Activated naive CD8-positive, alpha-beta T cell treated with anti-CD3 and anti-CD28 coated beads, Interleukin-2, amount 10 ng/mL, durations not matched to agents 7 days and 5 days (primary cell): ENCODE results near the gene SMCO3. TPM values are rescaled to one million over a fixed set of nuclear protein-coding genes. Genes with fewer than 3 reads are reported as not detected.
A peak's percentile ranks its signal among the peaks of the same experiment; 100 is the strongest.

ENCODE experiments used
- ATAC-seq: fragments of 150-1000 bp; cut with Tn5 transposase; one replicate; pipeline ENCODE4 v1.10.0; 2021; ENCODE audit warnings: low read depth, moderate library complexity
- POLR2A ChIA-PET: fragments of 350-600 bp; sonication (Branson Sonifier 250); formaldehyde crosslinking; loops from one replicate; lab custom pipeline; 2021; ENCODE audit warnings: antibody characterized with exemption; lab: Charles Lee
- DNase-seq: peaks from one replicate; pipeline ENCODE4 v3.0.0; 2021
- H3K27ac Mint-ChIP-seq: one replicate; pipeline ENCODE4 v1.8.0; 2022; ENCODE audit warnings: mild to moderate bottlenecking, mixed read lengths
- H3K27me3 Mint-ChIP-seq: one replicate; pipeline ENCODE4 v1.8.0; 2022; ENCODE audit warnings: mild to moderate bottlenecking, moderate library complexity, mixed read lengths
- H3K36me3 Mint-ChIP-seq: one replicate; pipeline ENCODE4 v1.8.0; 2021; ENCODE audit warnings: mild to moderate bottlenecking, mixed read lengths
- H3K4me1 Mint-ChIP-seq: one replicate; pipeline ENCODE4 v1.8.0; 2021; ENCODE audit warnings: mixed read lengths
- H3K4me3 Mint-ChIP-seq: one replicate; pipeline ENCODE4 v1.8.0; 2022; ENCODE audit warnings: mild to moderate bottlenecking, moderate library complexity, mixed read lengths
- H3K9me3 Mint-ChIP-seq: one replicate; pipeline ENCODE4 v1.8.0; 2021; ENCODE audit warnings: mixed read lengths
- total RNA-seq, 2 experiments: library from RNA; stranded (reverse); gene quantifications; one replicate each; pipeline ENCODE4 v1.2.3, GENCODE V29; 2021

Gene SMCO3
- total RNA-seq, 2 experiments from 2014 or later = not detected

- peaks cover 7% of the 10 kb centered on the region for H3K4me1 Mint-ChIP-seq
- DNase-seq (no peak), ATAC-seq (no peak)
- POLR2A ChIA-PET = interaction anchor here (1.6 kb wide), 1 partner anchor 40 kb away, joined by 4 read pairs; a partner anchor contains a TSS
- H3K36me3 Mint-ChIP-seq = no peaks in the 10 kb centered on the region
- no peaks in the 10 kb centered on the region for H3K27me3 Mint-ChIP-seq
- H3K4me3 Mint-ChIP-seq = no peak overlapping the region
- H3K9me3 Mint-ChIP-seq = no peaks in the 10 kb centered on the region
- no peak overlapping the region for H3K27ac Mint-ChIP-seq
Measured at GRCh38 chr12:14810953-14811483, 3.0 kb downstream of the SMCO3 start.

- no peaks in the 10 kb centered on the region for H3K9me3 Mint-ChIP-seq
- DNase-seq (no peak), ATAC-seq (no peak)
- no peak overlapping the region for H3K4me3 Mint-ChIP-seq
- no peaks in the 10 kb centered on the region for H3K27me3 Mint-ChIP-seq
- peaks cover 11% of the 10 kb centered on the region for H3K4me1 Mint-ChIP-seq
- H3K27ac Mint-ChIP-seq = no peak overlapping the region
- H3K36me3 Mint-ChIP-seq = no peaks in the 10 kb centered on the region
- POLR2A ChIA-PET = interaction anchor here (1.6 kb wide), 1 partner anchor 39 kb away, joined by 4 read pairs; a partner anchor contains a TSS
Measured at GRCh38 chr12:14810167-14810952, 3.6 kb downstream of the SMCO3 start.

DNA sequence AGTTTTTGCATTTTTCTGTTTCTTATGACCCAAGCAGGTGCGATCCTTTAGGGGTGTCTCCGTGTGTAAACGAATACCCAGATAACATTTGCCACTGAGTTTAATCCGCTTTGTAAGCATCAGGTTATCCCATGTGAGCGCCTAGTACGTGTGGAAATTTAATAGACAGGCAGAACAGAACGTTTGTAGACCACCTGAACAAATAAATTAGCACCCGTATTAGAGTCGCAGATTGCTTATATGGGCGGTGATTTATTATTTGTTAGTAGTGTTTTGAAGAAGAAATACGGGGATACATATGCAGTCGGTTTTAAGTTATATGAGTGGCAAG, 10.2 kb downstream of the SMCO3 start:
- Mint-ChIP-seq H3K27ac (no peak overlapping the region), H3K4me1 (peaks cover 29% of the 10 kb centered on the region), H3K9me3 (no peaks in the 10 kb centered on the region), H3K36me3 (peaks cover 8% of the 10 kb centered on the region), H3K27me3 (no peaks in the 10 kb centered on the region), H3K4me3 (no peak overlapping the region)
- no peak for DNase-seq
- POLR2A ChIA-PET = interaction anchor here (0.7 to 4.2 kb wide), 9 partner anchors 11 to 190 kb away, joined by 3 to 75 read pairs (median 5); a partner anchor contains a TSS
- peak; percentile 10 for ATAC-seq

DNA sequence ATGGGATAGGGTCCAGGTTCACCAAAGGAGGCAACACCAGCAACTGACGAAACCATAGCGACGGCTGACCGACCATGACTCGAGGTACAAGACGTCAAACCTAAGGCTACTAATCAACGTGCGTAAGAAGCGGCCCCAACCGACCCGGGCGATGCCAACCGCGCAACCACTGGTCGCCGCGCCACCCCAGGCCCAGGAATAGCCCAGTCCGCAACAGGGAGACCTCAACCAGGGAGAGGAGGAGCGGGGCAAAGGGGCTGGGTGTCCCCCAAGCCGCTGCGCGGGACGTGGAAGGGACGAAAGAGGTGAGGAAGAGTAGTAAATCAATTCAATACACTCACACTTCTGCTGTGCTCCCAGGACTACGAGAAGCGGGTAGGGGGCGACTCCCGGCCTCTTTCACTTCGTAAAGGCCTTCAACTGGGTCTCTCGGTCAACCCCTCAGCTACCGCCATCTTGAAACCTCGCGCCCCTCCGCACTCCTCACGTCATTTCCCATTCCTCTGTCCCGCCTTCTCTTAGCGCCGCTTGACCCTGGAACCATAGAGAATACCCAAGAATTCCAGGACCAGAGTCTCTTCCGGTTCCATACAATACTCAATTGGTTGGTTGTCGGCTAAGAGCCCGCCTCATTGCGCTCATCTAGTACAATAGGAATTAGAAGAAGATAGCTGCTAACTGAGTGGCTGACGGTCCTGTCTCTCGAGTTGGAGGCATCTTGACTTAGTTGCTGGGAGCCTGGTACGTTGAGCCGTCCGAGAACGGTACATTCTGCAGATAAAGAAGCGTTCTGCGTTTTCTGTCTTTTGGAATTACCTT, 10.8 kb downstream of the SMCO3 start, which contains the start of the genes C12orf60 and WBP11:
Gene C12orf60, plus strand, starts transcription at position 660 of the 819 bp plus-strand sequence. CDS start 19,266 bp downstream, outside the sequence.
Gene WBP11, minus strand, starts transcription at position 468 of the 819 bp plus-strand sequence. CDS start 2,095 bp downstream, outside the sequence.
- Mint-ChIP-seq H3K4me1 (peaks cover 29% of the 10 kb centered on the region), H3K27me3 (no peaks in the 10 kb centered on the region), H3K4me3 (no peak within 1 kb of the TSS), H3K36me3 (peaks cover 9% of the 10 kb centered on the region), H3K27ac (no peak within 1 kb of the TSS), H3K9me3 (no peaks in the 10 kb centered on the region)
- ATAC-seq (peak; percentile 99), DNase-seq (peak; percentile 80)
- POLR2A ChIA-PET = interaction anchor here (0.6 to 4.2 kb wide), 10 partner anchors 10 to 193 kb away, joined by 3 to 75 read pairs (median 4); a partner anchor contains a TSS

DNA sequence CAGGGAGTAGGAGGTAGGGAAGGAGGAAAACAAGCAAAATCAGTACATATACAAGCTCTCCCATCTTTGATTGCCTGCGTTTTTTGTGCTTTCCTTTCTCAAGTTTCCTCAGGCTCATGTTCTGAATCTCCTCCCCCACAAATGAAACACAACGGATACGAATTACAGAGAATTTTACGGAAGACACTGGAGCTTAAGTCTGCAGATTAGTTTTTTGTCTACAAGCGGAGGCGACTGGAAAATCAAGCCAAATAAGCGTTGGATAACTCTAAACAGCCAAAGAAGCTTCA, 11.3 kb downstream of the SMCO3 start:
- POLR2A ChIA-PET = interaction anchor here (0.6 to 4.2 kb wide), 8 partner anchors 10 to 193 kb away, joined by 3 to 75 read pairs (median 4); a partner anchor contains a TSS
- H3K9me3 Mint-ChIP-seq = no peaks in the 10 kb centered on the region
- no peak overlapping the region for H3K27ac Mint-ChIP-seq
- no peak overlapping the region for H3K4me3 Mint-ChIP-seq
- no peak for DNase-seq
- H3K4me1 Mint-ChIP-seq = peaks cover 29% of the 10 kb centered on the region
- ATAC-seq = no peak
- H3K27me3 Mint-ChIP-seq = no peaks in the 10 kb centered on the region
- H3K36me3 Mint-ChIP-seq = peaks cover 9% of the 10 kb centered on the region

GRCh38 chr12:14802247-14802646, 11.7 kb downstream of the SMCO3 start:
- Mint-ChIP-seq H3K9me3 (no peaks in the 10 kb centered on the region), H3K36me3 (peaks cover 11% of the 10 kb centered on the region), H3K27ac (no peak overlapping the region), H3K27me3 (no peaks in the 10 kb centered on the region), H3K4me3 (no peak overlapping the region), H3K4me1 (peaks cover 29% of the 10 kb centered on the region)
- no peak for ATAC-seq
- POLR2A ChIA-PET = interaction anchor here (0.6 to 4.2 kb wide), 6 partner anchors 9 to 194 kb away, joined by 3 to 75 read pairs (median 8); a partner anchor contains a TSS
- no peak for DNase-seq

DNA sequence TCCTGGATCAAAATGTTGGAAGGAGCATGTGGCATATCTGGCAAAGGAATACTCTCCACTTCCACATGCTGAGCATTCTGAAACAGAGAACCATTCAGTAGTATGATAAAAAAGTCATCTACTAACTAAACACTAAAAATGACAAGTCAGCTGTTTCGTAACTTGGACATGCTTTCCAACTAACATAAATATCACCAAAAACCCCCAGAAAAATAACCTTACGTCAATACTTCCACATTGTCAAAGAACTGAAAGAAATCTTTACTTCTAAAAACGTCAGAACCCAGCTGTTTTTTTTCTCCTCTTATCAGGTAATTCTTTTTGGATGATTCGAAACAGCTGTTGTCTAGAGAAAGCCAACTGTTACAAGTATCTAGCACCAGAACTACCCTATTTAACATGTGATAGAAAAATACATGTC, 18.9 kb downstream of the SMCO3 start:
- Mint-ChIP-seq H3K27me3 (no peaks in the 10 kb centered on the region), H3K9me3 (no peaks in the 10 kb centered on the region), H3K4me1 (peaks cover 4% of the 10 kb centered on the region), H3K36me3 (peaks cover 49% of the 10 kb centered on the region), H3K4me3 (no peak overlapping the region), H3K27ac (no peak overlapping the region)
- no peak for ATAC-seq
- POLR2A ChIA-PET = interaction anchor here (1.0 to 1.1 kb wide), 2 partner anchors 24 to 26 kb away, joined by 4 read pairs; no protein-coding TSS in a partner anchor
- DNase-seq = no peak

GRCh38 chr12:14785568-14785967, 28.4 kb downstream of the SMCO3 start:
- Mint-ChIP-seq H3K27me3 (no peaks in the 10 kb centered on the region), H3K27ac (no peak overlapping the region), H3K36me3 (peaks cover 40% of the 10 kb centered on the region), H3K4me1 (peaks cover 3% of the 10 kb centered on the region), H3K9me3 (no peaks in the 10 kb centered on the region), H3K4me3 (no peak overlapping the region)
- DNase-seq = no peak
- no peak for ATAC-seq
- POLR2A ChIA-PET = interaction anchor here (1.7 kb wide), 1 partner anchor 14 kb away, joined by 6 read pairs; a partner anchor contains a TSS

DNA sequence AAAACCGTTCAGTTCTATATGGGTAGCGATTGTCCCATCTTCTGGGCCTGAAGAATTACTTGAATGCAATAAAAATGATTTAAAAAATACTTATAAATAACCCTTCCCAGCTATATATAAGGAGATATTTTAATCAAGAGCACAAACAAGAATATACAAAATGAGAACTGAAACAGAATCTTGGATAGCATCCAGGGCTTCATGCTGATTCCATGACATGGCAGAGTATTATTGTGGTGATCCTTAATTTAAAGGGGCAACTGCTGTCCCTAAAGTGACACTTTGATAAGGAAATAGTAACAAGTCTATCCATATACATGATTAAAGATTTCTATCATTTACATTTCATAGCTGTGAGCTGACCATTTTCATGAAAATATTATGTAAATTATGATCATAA, 29.5 kb downstream of the SMCO3 start:
- POLR2A ChIA-PET = interaction anchor here (0.5 to 1.7 kb wide), 3 partner anchors 10 to 15 kb away, joined by 3 to 6 read pairs (median 3); a partner anchor contains a TSS
- no peak overlapping the region for H3K27ac Mint-ChIP-seq
- no peaks in the 10 kb centered on the region for H3K9me3 Mint-ChIP-seq
- H3K36me3 Mint-ChIP-seq = peaks cover 30% of the 10 kb centered on the region
- no peaks in the 10 kb centered on the region for H3K27me3 Mint-ChIP-seq
- no peak overlapping the region for H3K4me3 Mint-ChIP-seq
- peaks cover 11% of the 10 kb centered on the region for H3K4me1 Mint-ChIP-seq
- ATAC-seq (no peak), DNase-seq (no peak)

GRCh38 chr12:14782756-14783155, 31.2 kb downstream of the SMCO3 start:
- H3K27me3 Mint-ChIP-seq = no peaks in the 10 kb centered on the region
- no peak for ATAC-seq
- POLR2A ChIA-PET = interaction anchor here (1.3 to 2.8 kb wide), 2 partner anchors 12 to 21 kb away, joined by 3 to 31 read pairs; partner anchors contain the start of genes C12orf60 and WBP11
- no peaks in the 10 kb centered on the region for H3K9me3 Mint-ChIP-seq
- no peak overlapping the region for H3K27ac Mint-ChIP-seq
- peaks cover 14% of the 10 kb centered on the region for H3K4me1 Mint-ChIP-seq
- DNase-seq = no peak
- peaks cover 22% of the 10 kb centered on the region for H3K36me3 Mint-ChIP-seq
- H3K4me3 Mint-ChIP-seq = no peak overlapping the region

DNA sequence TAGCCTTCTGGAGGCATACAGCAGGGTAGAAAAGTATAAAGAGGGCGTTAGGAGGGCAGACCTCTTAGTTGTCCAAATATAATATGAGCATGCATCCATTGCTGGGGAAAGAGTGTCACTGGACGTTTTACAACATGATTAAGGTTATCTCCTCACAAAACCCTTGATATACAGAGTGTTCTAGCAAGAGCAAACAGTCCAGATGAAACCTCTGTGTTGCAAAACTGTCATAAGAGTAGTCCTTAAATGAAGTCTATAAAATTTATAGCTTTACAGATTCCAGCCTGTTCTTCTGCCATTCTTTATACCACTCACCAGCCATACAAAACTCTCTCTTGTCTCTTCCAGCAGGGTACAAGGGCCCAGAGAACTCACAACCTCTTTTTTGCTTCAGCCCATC, 32.4 kb downstream of the SMCO3 start:
- no peak for DNase-seq
- Mint-ChIP-seq H3K36me3 (peaks cover 15% of the 10 kb centered on the region), H3K9me3 (no peaks in the 10 kb centered on the region), H3K27ac (no peak overlapping the region), H3K4me3 (no peak overlapping the region), H3K27me3 (no peaks in the 10 kb centered on the region), H3K4me1 (peaks cover 18% of the 10 kb centered on the region)
- ATAC-seq = no peak
- POLR2A ChIA-PET = interaction anchor here (1.6 to 2.8 kb wide), 2 partner anchors 11 to 22 kb away, joined by 5 to 31 read pairs; partner anchors contain the start of genes C12orf60 and WBP11

DNA sequence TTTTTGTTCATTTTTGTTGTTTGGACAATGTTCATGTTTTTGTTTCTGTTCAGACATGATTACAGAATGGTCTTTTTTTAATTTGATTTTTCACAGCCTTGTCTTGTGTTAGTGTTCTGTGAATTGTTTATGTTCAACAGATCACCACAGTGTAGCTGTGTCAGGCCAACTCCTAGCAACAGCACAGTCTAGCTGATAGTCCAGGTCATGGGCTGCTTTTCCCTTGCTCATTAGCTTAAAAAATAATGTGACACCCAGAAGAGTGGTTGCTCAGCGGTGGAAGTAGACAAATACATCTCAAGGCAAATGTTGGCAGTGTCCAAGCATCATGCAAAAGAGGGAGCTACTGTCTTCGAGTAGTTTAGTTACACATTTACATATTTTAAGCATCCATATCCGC, 33.1 kb downstream of the SMCO3 start:
- Mint-ChIP-seq H3K4me1 (peaks cover 25% of the 10 kb centered on the region), H3K27ac (no peak overlapping the region), H3K36me3 (peaks cover 14% of the 10 kb centered on the region), H3K27me3 (no peaks in the 10 kb centered on the region), H3K9me3 (no peaks in the 10 kb centered on the region), H3K4me3 (peak overlapping the region; percentile 0)
- POLR2A ChIA-PET = interaction anchor here (1.6 to 2.8 kb wide), 2 partner anchors 10 to 22 kb away, joined by 5 to 31 read pairs; partner anchors contain the start of genes C12orf60 and WBP11
- no peak for DNase-seq
- ATAC-seq = no peak
